ENCODE measurements around the gene GATB.

GATB gene

GRCh38 chr4:151788021-151788420 is 27.2 kb upstream of the GATB start:
- TF ChIP-seq TAF1 (IDR thresholded peaks at IDR 0.05; ENCODE audit: low read depth, low read length) (no peak), POLR2AphosphoS5 (IDR thresholded peaks at IDR 0.05; ENCODE audit: low read depth, low read length) (no peak), POU2F2 (IDR thresholded peaks at IDR 0.05; ENCODE audit: low read depth, low read length) (no peak)
- no peak for DNase-seq (ENCODE audit: insufficient read length, low spot score)
- no peak for FAIRE-seq

DNA sequence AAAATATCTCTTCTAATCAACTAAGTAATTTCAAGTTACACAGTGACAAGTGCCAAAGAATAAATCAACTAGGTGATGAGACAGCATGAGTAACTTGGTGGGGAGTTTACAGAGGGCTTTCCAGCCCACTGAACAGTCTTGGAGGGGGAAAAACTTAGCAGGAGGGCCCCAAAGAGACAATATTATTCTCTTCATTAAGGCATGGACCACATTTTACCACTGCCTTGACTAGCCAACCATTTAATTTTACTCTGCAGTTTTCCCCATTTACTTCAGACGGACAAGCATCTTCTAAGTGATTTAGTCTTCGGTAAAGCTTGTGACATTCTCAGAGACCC is 25.3 kb upstream of the GATB start:
- FAIRE-seq (no peak), DNase-seq (ENCODE audit: insufficient read length, low spot score) (no peak)
- TF ChIP-seq POU2F2 (IDR thresholded peaks at IDR 0.05; ENCODE audit: low read depth, low read length) (no peak), SPI1 (IDR thresholded peaks at IDR 0.05; ENCODE audit: low read depth, low read length) (no peak), TAF1 (IDR thresholded peaks at IDR 0.05; ENCODE audit: low read depth, low read length) (no peak), POLR2A (IDR thresholded peaks at IDR 0.05; ENCODE audit: low read depth, low read length) (no peak), POLR2AphosphoS5 (IDR thresholded peaks at IDR 0.05; ENCODE audit: low read depth, low read length) (no peak), PAX5 (IDR thresholded peaks at IDR 0.05; ENCODE audit: insufficient read depth, low read length, severe bottlenecking) (no peak)

- DNase-seq (ENCODE audit: insufficient read length, low spot score) (no peak), FAIRE-seq (no peak)
- TF ChIP-seq PAX5 (IDR thresholded peaks at IDR 0.05; ENCODE audit: insufficient read depth, low read length, severe bottlenecking) = no peak
- TF ChIP-seq POLR2AphosphoS5 (IDR thresholded peaks at IDR 0.05; ENCODE audit: low read depth, low read length) = no peak
- TF ChIP-seq POLR2A (IDR thresholded peaks at IDR 0.05; ENCODE audit: low read depth, low read length) = no peak
- no peak for TF ChIP-seq POU2F2 (IDR thresholded peaks at IDR 0.05; ENCODE audit: low read depth, low read length)
- no peak for TF ChIP-seq TAF1 (IDR thresholded peaks at IDR 0.05; ENCODE audit: low read depth, low read length)
- no peak for TF ChIP-seq SPI1 (IDR thresholded peaks at IDR 0.05; ENCODE audit: low read depth, low read length)
These were observed 24.8 kb upstream of the GATB start for GRCh38 chr4:151785484-151786157.

DNA sequence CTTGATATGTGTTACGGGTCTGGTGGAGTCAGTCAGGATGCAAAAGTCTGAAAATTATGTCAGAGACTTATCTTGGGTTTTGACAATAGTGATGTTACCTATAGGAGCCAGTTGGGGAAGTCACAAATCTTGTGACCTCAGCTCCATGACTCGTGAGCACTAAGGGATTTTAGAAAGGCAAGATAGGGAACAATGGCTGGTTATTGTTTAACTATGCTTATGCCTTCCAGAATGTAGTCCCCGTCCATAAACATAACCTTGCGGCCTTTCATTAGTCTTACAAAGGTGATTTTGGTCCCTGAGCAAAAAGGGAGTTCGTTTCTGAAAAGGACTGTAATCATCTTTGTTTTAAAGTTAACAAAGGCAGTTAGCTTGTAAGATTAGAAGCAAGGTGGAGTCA is 23.9 kb upstream of the GATB start:
- no peak for FAIRE-seq
- no peak for DNase-seq (ENCODE audit: insufficient read length, low spot score)
- TF ChIP-seq POLR2A (IDR thresholded peaks at IDR 0.05; ENCODE audit: low read depth, low read length) (no peak), SPI1 (IDR thresholded peaks at IDR 0.05; ENCODE audit: low read depth, low read length) (no peak), TAF1 (IDR thresholded peaks at IDR 0.05; ENCODE audit: low read depth, low read length) (no peak), POU2F2 (IDR thresholded peaks at IDR 0.05; ENCODE audit: low read depth, low read length) (no peak)

DNA sequence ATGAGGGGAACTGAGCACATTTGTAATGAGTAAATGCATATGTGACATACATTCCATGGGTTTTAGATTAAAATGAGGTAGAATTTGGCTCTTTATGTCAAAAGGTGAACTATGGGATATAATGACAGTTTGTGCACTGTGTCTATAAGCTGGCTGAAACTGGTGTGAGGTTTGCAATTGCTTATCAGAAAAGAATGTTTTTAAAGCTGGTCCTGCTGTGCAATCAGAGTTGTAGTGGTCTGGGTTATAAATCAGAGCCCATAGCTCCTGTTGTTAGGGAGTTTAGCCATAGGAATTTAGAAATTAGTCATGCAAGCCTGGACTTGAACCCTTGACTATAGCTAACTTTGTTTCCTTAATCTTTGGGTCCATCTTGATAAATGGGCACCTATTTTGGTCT is 23.1 kb upstream of the GATB start:
- no peak for FAIRE-seq
- no peak for DNase-seq (ENCODE audit: insufficient read length, low spot score)
- TF ChIP-seq POU2F2 (IDR thresholded peaks at IDR 0.05; ENCODE audit: low read depth, low read length) (no peak), TAF1 (IDR thresholded peaks at IDR 0.05; ENCODE audit: low read depth, low read length) (no peak), POLR2AphosphoS5 (IDR thresholded peaks at IDR 0.05; ENCODE audit: low read depth, low read length) (no peak), SPI1 (IDR thresholded peaks at IDR 0.05; ENCODE audit: low read depth, low read length) (no peak), PAX5 (IDR thresholded peaks at IDR 0.05; ENCODE audit: insufficient read depth, low read length, severe bottlenecking) (no peak), POLR2A (IDR thresholded peaks at IDR 0.05; ENCODE audit: low read depth, low read length) (no peak)

- FAIRE-seq (no peak), DNase-seq (ENCODE audit: insufficient read length, low spot score) (no peak)
- TF ChIP-seq PAX5 (IDR thresholded peaks at IDR 0.05; ENCODE audit: insufficient read depth, low read length, severe bottlenecking) (no peak), TAF1 (IDR thresholded peaks at IDR 0.05; ENCODE audit: low read depth, low read length) (no peak), POLR2AphosphoS5 (IDR thresholded peaks at IDR 0.05; ENCODE audit: low read depth, low read length) (no peak), POU2F2 (IDR thresholded peaks at IDR 0.05; ENCODE audit: low read depth, low read length) (no peak), POLR2A (IDR thresholded peaks at IDR 0.05; ENCODE audit: low read depth, low read length) (no peak), SPI1 (IDR thresholded peaks at IDR 0.05; ENCODE audit: low read depth, low read length) (no peak)
These were observed 21.5 kb upstream of the GATB start for GRCh38 chr4:151782296-151782695.

DNA sequence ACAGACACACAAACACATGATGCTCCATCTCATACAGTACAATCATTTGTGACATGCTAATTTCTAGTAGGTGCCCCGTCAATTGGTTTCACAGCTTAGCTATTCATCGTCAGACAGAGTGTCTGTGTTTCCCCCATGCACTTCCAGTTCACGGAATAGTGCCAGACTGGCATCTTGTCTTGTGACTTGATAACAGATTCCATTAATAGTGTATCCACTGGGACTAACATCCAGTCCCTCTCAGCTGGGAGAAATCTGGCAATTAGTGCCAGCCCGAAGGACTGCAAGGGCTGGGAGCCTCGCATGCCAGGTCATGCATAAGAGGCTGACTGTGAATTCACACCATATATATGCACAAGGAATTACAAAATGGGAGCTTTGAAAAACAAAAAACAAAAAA is 20.2 kb upstream of the GATB start:
- no peak for TF ChIP-seq SPI1 (IDR thresholded peaks at IDR 0.05; ENCODE audit: low read depth, low read length)
- no peak for TF ChIP-seq POLR2AphosphoS5 (IDR thresholded peaks at IDR 0.05; ENCODE audit: low read depth, low read length)
- no peak for TF ChIP-seq POU2F2 (IDR thresholded peaks at IDR 0.05; ENCODE audit: low read depth, low read length)
- no peak for TF ChIP-seq PAX5 (IDR thresholded peaks at IDR 0.05; ENCODE audit: insufficient read depth, low read length, severe bottlenecking)
- no peak for TF ChIP-seq TAF1 (IDR thresholded peaks at IDR 0.05; ENCODE audit: low read depth, low read length)
- TF ChIP-seq POLR2A (IDR thresholded peaks at IDR 0.05; ENCODE audit: low read depth, low read length) = no peak
- DNase-seq (ENCODE audit: insufficient read length, low spot score) (no peak), FAIRE-seq (no peak)

- FAIRE-seq (no peak), DNase-seq (ENCODE audit: insufficient read length, low spot score) (no peak)
- no peak for TF ChIP-seq PAX5 (IDR thresholded peaks at IDR 0.05; ENCODE audit: insufficient read depth, low read length, severe bottlenecking)
- TF ChIP-seq POLR2AphosphoS5 (IDR thresholded peaks at IDR 0.05; ENCODE audit: low read depth, low read length) = no peak
- TF ChIP-seq POU2F2 (IDR thresholded peaks at IDR 0.05; ENCODE audit: low read depth, low read length) = no peak
- TF ChIP-seq SPI1 (IDR thresholded peaks at IDR 0.05; ENCODE audit: low read depth, low read length) = no peak
These were observed 16.7 kb upstream of the GATB start for GRCh38 chr4:151777471-151777870.

GRCh38 chr4:151774324-151774723 is 13.5 kb upstream of the GATB start:
- FAIRE-seq (no peak), DNase-seq (ENCODE audit: insufficient read length, low spot score) (no peak)
- no peak for TF ChIP-seq POLR2AphosphoS5 (IDR thresholded peaks at IDR 0.05; ENCODE audit: low read depth, low read length)
- TF ChIP-seq TAF1 (IDR thresholded peaks at IDR 0.05; ENCODE audit: low read depth, low read length) = no peak
- no peak for TF ChIP-seq POLR2A (IDR thresholded peaks at IDR 0.05; ENCODE audit: low read depth, low read length)
- TF ChIP-seq SPI1 (IDR thresholded peaks at IDR 0.05; ENCODE audit: low read depth, low read length) = no peak
- no peak for TF ChIP-seq PAX5 (IDR thresholded peaks at IDR 0.05; ENCODE audit: insufficient read depth, low read length, severe bottlenecking)
- TF ChIP-seq POU2F2 (IDR thresholded peaks at IDR 0.05; ENCODE audit: low read depth, low read length) = no peak

DNA sequence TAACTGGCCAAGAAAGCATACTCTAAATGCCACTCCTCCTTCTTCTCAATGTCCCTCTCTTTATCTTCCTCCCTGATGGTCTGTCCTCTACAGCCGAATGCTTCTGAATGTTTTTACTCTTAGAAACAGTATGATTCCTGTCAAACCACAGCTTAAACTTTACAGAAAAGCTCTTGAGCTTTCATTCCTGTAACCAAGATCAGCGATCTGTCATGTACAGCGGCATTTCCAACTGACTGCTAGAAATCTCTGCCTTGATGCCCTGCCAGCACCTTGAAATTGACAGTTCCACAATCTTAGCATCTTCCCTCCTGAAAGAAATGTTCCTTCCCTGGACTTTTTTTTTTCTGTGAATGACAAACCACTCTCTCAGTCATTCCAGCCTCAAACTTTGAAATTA is 11.5 kb upstream of the GATB start:
- TF ChIP-seq POLR2A (IDR thresholded peaks at IDR 0.05; ENCODE audit: low read depth, low read length) = no peak
- no peak for TF ChIP-seq TAF1 (IDR thresholded peaks at IDR 0.05; ENCODE audit: low read depth, low read length)
- TF ChIP-seq PAX5 (IDR thresholded peaks at IDR 0.05; ENCODE audit: insufficient read depth, low read length, severe bottlenecking) = no peak
- TF ChIP-seq POU2F2 (IDR thresholded peaks at IDR 0.05; ENCODE audit: low read depth, low read length) = no peak
- no peak for TF ChIP-seq POLR2AphosphoS5 (IDR thresholded peaks at IDR 0.05; ENCODE audit: low read depth, low read length)
- TF ChIP-seq SPI1 (IDR thresholded peaks at IDR 0.05; ENCODE audit: low read depth, low read length) = no peak
- DNase-seq (ENCODE audit: insufficient read length, low spot score) = no peak
- no peak for FAIRE-seq
